DMS 273 (cell line): ENCODE results near the gene LGALS3BP.

ENCODE experiments used
- DNase-seq: peaks from one replicate; lab custom pipeline; 2025; ENCODE audit not compliant: unreplicated experiment; lab: John Stamatoyannopoulos, UW

Gene LGALS3BP

DNA sequence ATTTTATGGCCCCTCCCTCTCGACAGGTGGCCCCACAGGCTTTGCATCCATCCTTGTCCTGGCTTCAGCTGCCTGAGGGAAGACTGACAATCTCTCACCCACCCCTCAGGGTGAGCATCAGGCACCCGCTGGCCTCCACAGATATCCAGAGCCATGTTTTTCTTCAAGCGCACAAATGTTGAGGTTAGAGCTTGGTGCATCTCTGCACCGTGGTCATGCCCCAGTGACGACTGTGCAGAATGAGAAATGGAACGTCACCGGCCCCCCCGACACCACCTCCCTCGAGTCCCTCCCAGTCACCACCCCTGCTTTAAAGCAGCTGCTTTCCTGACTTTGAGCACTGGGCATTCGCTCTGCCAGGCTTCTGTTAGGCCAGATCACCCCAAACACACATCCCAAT is 34.8 kb downstream of the LGALS3BP start:
- DNase-seq = no peak

DNA sequence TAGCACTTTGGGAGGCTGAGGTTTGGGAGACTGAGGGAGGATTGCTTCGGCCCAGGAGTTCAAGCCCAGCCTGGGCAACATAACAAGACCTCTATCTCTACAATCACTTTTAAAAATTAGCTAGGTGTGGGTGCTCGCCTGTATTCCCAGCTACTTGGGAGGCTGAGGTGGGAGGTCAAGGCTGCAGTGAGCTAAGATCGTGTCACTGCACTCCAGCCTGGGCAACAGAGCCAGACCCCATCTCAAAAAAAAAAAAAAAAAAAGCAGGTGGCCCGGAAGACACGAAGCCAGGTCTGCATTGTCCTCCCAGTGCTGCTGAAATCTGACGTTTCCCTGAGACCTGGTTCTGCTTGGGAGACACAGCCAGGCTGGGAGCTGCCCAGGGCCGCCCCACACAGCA is 35.7 kb downstream of the LGALS3BP start:
- no peak for DNase-seq

DNA sequence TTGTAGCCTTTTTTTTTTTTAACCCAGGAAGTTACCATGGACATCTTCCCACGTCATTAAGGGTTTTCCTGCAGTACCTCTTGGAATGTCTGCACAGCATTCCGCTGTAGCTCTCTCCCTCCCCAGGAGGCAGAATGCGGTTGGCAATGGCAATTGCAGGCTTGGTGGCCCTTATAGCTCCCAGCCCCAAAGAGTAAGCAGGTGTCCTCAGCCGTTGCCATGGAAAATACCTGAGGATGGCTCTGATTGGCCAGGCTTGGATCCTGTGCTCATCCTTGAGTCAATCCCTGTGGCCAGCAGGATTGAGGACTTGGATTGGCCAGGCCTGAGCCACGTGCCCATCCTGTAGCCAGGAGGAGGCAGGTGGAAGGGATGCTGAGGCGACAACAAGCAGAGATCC is 39.0 kb downstream of the LGALS3BP start:
- DNase-seq = no peak

DNA sequence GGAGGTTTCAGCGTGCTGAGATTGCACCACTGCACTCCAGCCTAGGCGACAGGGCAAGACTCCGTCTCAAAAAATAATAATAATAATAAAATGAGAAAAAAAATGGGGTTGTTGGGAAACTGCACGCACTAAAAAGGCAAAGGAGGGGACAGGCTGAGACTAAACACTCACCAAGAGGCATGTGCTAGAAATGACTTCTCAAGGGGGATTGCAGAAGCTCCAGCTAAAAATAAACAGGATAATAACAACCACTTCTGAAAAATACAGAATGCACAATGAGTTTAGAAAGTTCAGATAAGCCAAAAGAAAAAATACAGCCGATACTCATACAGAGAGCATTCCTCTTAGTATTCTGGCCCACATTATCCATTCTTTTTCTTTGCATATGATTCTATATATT is 39.5 kb downstream of the LGALS3BP start:
- DNase-seq = no peak

DNA sequence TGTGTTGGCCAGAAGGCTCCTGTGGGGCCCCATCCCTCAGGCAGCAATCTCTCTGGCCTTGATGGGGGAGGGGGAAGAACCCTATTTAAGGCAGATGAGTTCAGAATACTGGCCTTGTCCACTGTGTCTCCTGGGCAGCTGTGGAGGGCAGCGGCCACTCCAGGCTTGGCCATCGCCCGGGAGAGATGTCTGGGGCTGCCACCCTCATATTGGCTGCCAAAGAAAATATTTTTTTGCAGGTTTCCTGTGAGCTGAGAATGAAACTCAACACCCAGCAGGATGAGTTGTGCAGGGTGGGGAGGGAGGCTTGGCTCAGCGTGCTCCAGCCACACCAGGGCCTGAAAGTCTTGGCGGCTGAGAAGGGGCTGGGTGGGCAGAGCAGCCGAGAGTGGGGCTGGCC is 40.1 kb downstream of the LGALS3BP start:
- DNase-seq = no peak

DNA sequence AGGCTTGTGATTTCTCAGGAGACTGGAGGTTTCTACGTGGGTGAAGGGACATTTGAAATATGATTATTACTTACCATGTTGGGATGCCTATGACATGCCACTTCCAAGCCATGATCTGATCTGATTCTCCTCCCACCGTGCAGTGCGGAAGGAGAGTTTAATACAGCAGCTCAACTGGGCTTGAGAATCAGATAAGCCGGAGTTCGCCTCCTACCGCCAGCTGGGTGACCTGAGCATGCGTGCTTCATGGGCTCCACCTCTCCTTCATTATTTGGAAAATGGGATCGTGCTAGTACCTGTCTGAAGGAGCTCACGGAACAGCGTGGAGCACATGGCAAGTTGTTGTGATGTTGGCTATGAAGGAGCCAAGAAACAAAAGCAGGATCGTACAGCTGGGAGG is 42.2 kb downstream of the LGALS3BP start:
- DNase-seq = no peak

DNA sequence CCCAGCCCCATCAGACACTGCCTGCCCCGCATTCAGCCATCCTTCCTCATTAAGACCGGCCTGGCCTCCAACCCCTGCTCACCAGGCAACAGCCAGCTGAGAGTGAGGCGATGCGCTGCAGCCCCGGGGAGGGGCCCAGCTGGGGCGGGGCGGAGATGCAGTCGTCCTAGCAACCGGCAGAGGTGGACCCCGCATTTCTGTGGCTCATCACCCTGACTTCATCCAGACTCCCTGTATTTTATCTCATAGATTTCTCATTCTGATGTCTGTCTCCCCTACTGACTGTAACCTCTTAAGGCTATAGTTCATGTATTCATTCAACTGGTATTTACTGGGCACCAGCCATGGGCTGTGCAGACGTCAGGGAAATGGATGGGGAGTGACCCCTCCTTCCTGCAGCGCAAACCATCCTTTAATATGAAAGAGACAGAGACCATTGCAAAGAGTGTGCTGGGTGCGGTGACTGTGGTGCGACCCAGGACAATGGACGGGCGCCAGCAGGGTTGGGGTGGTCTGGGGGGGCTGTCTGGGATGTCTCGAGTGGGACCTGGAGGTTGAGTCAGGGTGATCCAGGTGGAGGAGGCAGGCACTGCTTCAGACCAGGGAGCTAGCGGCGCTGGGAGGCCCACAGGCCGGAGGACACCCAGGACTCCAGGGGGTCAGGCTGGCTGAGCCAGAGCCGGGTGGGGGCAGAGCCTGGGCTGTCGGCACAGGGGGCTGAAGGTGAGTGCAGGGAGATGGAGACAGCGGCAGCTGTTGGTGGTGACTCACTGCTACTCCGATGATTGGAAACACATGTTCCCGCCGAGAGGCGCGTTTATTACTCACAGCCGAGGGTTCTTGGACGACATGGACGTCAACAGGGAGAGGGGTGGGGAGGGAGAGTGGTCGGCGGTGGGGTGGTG is 44.1 kb downstream of the LGALS3BP start:
- DNase-seq = peak; percentile 95

DNA sequence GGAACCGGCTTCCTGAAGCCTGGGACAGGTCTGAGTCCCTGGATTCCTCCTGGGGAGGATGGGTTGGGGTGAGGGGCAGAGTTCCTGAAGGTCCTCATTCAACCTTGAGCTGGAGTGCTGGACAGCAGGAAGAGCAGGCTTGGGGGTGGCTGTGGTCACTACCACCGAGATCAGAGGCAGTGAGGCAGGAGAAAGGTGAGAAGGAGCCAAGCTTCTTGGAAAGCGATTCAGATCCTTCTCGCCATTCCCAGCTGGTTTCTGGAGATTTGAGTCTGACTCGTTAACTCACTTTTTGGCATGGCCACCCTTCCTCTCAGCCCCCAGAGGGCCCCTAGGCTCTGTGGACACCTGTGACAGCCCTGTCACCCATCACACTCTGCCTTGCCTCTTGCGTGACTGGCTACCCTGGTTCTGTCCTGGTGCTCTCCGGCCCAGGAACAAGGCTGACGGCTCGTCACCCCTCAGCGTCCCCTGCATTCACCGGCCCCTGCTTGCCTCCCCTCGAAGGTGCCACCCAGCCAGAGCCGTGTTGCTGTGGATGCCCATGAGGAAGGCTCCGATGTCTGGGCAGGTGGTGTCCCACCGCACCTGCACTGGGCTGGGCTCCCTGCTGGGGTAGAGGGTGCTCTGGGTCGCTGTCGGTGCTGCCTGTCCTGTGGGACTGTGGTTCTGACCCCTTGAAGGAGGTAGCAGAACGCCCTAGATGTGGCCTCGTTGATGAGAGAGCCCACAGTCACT is 44.9 kb downstream of the LGALS3BP start:
- peak; percentile 57 for DNase-seq

DNA sequence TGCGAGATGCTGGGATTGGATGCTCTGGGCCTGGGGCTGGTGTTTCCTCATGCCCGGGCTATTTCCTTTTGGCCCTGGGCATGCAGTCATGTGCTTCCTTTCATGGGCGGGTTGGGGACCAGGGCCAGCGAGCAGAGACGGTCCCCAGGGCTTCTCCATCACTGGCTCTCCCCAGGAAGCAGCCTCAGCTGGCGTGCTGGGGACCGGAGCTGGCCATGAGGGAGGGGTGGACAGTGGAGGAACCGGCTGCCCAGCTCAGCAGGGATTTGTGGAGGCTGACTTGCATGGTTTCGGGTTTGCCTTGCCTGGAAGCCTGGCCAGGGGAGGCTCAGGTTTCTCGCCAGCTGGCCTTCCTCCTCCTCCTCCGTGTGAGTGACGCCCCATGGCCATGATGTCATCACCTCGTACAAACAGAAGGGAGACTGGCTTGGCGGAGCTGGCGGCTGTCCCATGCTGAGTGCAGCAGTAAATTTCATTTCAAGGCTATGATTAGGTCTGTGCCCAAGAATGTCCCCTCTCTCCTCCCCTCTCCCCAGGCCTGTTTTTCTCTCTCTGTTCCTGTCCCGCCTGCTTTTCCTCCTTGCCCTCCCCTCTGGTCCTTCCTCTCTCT is 45.7 kb downstream of the LGALS3BP start:
- DNase-seq = peak; percentile 99

DNA sequence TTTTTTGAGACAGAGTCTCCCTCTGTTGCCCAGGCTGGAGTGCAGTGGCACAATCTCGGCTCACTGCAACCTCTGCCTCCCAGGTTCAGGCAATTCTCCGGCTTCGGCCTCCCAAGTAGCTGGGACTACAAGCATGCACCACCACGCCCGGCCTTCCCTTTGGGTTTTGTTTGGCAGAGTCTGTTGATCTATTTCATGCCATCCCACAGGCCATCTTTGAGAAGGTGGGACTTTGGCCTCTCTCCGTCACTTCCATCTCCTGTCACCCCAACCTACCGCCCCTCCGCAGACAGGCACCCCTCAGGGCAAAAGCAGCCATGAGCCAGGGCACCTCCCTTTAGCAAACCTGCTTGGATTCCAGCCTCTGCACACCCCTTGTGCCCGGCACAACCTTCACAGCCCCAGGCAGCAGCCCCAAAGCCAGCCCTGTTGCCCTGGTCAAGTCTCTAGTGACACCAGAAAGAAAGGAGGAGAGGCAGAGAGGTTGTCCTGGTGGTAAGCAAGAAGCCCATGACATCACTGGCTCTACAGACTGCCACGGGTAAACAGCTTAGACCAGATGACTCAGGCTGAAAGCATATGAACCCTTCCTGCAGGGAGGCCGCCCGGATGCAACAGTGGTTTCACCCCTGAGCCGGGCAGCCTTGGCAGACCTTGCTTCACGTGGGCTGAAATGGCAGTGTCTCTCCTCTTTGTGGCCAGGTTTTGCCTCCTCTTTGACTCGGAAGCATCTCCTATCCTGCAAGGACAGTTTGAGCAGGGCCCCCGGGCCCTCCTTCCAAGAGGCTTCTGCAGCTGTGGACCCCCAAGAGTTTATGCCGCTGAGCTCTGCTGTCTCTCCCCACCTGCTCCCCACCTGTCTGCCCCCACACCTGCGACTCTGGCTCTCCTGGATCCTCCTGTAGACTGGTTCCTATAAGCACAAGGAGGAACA is 46.4 kb downstream of the LGALS3BP start:
- peak; percentile 82 for DNase-seq

DNA sequence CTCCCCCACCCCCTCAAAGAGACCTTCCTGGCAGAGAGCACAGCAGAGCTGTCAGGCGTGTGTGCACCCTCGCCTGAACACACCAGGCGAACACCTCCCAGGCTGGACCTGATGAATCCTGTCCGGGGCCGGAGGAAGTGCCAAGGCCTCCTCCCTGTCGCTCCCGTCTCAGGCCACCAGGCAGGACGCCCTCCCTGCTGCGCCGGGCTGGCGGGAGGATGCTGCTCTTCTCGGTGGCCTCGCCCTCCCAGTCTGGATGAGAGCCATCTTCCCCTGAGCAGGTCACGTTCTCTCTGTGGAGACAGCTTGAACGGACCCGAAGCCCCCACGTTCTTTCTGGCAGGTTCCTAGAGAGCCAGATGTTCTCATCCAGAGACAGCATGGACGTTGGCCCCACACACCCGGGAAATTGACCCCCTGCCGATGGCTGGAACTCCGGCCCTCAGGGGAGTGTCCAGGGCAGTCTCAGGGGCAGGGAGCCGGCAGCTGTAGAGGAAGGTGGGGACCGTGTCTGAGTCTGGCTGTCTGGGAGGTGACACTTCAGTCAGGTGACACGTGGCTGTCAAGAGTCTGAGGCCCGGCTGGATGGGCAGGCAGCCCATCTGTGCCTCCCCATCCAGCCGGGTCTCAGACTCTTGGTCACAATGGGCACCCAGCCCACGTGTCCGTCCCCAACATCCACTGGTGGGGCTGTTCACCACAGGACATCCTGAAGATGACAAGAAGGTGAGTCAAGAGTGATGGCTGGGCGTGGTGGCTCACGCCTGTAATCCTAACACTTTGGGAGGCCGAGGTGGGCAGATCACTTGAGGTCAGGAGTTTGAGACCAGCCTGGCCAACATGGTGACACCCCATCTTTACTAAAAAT is 49.6 kb downstream of the LGALS3BP start:
- no peak for DNase-seq

DNA sequence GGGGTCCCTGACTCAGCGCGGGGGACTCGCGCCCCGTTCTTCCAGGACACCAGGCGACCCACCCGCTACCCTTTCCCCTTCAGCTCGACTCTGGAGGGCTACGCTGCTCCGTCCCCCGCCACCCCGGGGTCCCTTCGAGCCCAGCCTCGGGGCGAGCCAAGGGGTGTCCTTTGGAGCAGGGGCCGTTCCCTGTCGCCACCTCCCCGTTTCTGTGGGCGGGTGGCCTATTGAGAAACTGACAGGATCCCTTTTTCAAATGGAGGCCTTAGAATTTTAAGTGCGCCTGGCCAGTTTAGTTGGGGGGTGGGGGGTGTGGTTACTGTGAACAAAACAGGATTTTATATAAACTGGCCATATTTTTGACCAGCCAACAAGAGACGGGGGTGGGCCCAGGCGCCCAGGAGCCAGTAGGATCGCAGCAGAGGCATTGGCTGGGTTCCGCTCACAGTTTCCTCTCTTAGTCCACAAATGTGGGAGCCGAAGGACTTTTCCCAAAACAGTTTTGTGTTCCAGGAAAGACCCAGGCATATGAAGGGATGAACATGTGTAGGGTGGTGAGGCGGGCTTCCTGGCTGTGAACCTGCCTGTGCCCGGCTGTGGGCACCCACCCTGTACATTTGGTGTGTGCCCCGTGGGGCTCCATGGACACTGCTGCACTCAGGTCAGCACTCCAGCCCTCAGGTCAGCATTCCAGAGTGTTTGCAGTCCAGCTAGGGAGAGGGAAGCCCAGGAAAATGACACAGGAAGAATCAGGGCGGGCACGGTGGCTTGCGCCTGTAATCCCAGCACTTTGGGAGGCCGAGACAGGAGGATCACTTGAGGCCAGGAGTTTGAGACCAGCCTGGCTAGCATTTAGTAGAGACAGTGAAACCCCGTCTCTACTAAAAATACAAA is 53.8 kb downstream of the LGALS3BP start:
- DNase-seq = peak; percentile 27

DNA sequence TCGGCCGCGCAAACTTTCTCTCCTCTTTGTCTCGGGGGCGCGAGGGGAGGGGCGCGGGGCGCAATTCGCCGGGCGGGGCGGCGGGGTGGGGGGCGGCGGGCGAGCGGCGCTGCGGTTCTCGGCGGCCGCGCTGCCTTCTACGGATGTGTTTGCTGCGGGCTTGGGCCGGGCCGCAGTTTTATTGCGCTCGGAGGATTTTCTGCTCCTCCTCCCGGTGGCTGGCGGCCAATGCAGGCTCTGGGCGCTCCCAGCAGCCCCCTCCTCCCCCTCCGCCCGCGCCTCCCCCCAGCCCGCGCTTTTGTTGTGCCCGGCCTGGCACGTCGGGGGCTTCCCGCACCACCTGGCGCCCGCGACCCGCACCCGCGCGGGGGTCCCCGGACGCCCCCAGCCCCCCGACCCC is 54.5 kb downstream of the LGALS3BP start, which contains the start of gene TIMP2:
Gene TIMP2 (minus strand): TSS at position 154 of the 400 bp plus-strand sequence. CDS start 299 bp downstream, outside the sequence.
- peak; percentile 91 for DNase-seq

DNA sequence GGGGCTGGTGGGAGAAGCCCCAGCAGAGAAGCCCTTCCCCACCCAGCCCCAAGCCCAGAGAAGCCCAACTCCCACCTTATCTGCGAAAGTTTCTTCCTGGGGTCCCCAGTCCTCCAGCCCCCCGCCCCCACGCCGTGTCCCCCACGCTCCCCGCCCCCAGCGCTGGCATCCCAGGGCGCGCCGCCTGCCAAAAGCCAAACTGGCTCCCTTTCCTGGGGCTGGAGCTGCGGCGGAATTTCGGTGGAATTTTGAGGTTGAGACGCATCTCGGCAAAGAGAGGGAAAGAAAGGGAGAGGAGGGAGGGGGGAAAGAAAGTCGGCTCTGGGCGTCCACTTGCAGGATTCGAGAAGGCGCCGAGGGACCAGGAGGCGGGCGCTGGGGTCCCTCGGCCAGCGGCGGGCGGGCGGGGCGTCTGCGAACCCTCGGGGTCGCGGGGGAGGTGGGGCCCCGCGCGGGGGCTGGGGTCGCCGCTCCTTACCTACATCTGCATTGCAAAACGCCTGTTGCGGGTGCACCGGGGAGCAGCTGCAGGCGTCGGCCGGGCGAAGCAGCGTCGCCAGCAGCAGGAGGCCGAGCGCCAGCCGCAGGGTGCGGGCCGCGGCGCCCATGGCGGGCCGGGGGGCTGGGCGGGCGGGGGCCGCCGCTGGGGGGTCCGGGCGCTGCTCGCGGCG is 55.1 kb downstream of the LGALS3BP start:
- DNase-seq = peak; percentile 54

DNA sequence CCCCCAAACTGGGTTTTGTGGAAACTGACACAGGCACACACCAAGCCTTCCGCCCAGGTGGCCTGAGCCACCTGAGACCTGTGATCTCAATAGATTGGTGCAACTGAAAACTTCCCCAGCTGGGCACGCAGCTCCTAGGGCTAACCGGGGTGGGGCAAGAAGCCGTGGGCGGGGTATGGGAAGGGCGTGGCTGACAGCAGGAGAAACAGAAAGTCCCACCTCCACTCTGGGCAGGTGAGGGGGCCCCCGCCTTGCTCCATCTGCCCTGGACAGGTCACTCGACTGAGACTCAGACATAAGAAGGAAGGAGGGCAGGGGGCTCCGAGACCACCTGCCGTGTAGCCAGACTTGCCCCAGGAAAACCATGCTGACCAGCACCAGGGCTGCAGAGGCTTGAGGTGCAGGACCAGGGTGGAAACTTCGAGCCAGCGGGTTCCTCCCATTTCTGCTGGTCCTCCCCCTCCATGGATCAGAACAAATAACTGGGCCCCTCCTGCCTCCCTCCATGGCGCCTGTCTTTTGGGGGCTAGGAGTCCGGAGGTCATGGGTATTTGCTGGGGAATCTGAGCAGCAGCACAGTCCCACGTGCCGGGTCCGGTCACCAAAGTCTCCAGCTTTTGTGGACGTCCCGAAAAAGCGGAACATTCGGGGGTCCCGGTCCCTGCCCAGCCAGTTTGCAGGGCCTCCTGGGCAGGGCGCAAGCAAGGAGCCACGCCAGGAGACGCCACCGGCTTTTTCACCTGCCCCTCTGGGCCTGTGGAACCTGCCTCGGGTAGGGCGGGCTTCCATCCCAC is 55.9 kb downstream of the LGALS3BP start:
- DNase-seq = peak; percentile 35

DNA sequence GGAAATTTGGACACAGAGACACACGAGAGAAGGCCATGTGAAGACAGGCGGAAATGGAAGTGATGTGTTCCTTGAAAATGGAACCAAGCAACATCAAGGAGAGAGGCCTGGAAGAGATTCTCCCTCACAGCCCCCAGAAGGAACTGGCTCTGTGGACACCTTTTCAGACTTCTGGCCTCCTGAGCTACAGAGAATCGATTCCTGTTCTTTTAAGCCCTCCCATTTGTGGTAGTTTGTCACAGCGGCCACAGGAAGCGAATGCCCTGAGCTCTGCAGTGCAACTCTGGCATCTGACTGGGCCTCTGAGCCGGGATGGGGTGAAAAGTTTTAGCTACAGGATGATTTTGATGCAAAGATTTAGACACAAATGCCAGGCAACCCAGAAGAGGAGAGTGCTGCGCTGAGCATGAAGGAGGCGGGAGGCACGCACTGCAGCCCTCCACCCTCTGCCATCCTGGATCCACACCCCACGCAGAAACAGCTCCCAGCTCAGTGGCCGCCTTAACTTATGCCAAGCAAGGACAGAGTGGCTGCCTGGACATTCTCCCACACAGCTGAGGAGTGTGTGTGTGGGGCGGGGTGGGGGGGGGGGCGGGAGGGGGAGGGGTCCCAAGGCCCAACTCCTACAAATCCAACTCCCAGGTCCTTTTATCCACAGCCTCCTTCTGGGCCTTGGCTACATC is 56.8 kb downstream of the LGALS3BP start:
- DNase-seq = no peak
